ENCODE data around the gene GNPTAB. TPM values are rescaled to one million over a fixed set of nuclear protein-coding genes. Genes with fewer than 3 reads are reported as not detected.
A peak's percentile ranks its signal among the peaks of the same experiment; 100 is the strongest.

The GNPTAB gene
- total and polyA plus RNA-seq, 2 of the 13 experiments (the other 11 are each of a cell fraction or from before 2014, with no cell fraction given), result 13.6 to 19.4 TPM

DNA sequence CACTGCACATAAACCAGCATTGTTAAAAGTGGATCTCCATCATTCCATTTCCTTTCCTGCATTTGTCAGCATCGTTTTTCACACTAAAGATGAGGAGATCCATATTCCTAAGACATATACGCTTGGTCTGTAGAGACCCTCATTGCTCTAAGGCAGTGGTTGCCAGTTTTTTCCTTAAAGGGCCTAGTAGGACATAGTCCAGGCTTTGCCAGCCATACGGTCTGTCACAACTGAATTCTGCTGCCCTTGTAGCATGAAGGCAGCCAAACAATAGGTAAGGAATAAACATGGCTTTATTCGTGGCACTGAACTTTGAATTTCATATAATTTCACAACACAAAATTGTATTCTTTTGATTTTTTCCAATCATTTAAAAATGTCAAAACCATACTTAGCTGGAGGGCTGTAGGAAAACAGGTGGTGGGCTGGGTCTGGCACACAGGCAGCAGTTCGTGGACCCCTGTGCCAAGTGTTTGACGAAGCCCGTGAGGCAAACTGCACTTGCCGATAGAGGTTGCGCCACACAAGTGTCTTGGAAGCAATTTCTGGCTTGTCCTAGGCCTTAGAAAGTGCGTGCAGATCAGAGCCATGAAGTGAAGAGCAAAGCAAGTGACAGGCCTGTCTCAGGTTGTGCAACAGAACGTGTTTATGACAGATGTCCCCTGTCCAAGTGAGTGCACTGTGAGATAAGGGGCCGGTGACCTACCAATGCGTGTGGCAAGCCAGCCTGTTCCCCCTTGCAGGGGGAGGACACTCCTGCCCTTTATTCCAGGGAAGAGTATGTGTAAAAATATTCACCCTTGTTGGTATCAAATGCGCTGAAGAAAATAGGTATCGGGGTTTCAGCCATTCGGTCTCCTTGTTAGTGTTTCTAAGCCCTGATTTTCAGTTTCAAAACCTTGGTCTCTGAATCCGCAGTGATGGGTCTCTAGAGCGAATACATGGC lies 134.2 kb downstream of the GNPTAB start (continued):
- TF ChIP-seq, protein P1, sequence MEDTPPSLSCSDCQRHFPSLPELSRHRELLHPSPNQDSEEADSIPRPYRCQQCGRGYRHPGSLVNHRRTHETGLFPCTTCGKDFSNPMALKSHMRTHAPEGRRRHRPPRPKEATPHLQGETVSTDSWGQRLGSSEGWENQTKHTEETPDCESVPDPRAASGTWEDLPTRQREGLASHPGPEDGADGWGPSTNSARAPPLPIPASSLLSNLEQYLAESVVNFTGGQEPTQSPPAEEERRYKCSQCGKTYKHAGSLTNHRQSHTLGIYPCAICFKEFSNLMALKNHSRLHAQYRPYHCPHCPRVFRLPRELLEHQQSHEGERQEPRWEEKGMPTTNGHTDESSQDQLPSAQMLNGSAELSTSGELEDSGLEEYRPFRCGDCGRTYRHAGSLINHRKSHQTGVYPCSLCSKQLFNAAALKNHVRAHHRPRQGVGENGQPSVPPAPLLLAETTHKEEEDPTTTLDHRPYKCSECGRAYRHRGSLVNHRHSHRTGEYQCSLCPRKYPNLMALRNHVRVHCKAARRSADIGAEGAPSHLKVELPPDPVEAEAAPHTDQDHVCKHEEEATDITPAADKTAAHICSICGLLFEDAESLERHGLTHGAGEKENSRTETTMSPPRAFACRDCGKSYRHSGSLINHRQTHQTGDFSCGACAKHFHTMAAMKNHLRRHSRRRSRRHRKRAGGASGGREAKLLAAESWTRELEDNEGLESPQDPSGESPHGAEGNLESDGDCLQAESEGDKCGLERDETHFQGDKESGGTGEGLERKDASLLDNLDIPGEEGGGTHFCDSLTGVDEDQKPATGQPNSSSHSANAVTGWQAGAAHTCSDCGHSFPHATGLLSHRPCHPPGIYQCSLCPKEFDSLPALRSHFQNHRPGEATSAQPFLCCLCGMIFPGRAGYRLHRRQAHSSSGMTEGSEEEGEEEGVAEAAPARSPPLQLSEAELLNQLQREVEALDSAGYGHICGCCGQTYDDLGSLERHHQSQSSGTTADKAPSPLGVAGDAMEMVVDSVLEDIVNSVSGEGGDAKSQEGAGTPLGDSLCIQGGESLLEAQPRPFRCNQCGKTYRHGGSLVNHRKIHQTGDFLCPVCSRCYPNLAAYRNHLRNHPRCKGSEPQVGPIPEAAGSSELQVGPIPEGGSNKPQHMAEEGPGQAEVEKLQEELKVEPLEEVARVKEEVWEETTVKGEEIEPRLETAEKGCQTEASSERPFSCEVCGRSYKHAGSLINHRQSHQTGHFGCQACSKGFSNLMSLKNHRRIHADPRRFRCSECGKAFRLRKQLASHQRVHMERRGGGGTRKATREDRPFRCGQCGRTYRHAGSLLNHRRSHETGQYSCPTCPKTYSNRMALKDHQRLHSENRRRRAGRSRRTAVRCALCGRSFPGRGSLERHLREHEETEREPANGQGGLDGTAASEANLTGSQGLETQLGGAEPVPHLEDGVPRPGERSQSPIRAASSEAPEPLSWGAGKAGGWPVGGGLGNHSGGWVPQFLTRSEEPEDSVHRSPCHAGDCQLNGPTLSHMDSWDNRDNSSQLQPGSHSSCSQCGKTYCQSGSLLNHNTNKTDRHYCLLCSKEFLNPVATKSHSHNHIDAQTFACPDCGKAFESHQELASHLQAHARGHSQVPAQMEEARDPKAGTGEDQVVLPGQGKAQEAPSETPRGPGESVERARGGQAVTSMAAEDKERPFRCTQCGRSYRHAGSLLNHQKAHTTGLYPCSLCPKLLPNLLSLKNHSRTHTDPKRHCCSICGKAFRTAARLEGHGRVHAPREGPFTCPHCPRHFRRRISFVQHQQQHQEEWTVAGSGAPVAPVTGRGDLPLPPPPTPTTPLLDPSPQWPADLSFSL (CRISPR knock-in tag; IDR thresholded peaks at IDR 0.05), result peak; percentile 49; the same call in 1 of the 2 replicates
- TF ChIP-seq, protein P2, sequence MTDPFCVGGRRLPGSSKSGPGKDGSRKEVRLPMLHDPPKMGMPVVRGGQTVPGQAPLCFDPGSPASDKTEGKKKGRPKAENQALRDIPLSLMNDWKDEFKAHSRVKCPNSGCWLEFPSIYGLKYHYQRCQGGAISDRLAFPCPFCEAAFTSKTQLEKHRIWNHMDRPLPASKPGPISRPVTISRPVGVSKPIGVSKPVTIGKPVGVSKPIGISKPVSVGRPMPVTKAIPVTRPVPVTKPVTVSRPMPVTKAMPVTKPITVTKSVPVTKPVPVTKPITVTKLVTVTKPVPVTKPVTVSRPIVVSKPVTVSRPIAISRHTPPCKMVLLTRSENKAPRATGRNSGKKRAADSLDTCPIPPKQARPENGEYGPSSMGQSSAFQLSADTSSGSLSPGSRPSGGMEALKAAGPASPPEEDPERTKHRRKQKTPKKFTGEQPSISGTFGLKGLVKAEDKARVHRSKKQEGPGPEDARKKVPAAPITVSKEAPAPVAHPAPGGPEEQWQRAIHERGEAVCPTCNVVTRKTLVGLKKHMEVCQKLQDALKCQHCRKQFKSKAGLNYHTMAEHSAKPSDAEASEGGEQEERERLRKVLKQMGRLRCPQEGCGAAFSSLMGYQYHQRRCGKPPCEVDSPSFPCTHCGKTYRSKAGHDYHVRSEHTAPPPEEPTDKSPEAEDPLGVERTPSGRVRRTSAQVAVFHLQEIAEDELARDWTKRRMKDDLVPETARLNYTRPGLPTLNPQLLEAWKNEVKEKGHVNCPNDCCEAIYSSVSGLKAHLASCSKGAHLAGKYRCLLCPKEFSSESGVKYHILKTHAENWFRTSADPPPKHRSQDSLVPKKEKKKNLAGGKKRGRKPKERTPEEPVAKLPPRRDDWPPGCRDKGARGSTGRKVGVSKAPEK (CRISPR knock-in tag; IDR thresholded peaks at IDR 0.05; ENCODE audit: borderline replicate concordance), result no peak; the same call in 1 of the 2 replicates
- TF ChIP-seq ZNF235 (CRISPR knock-in tag; IDR thresholded peaks at IDR 0.05; ENCODE audit: borderline replicate concordance) (peak; percentile 13; the same call in 1 of the 2 replicates), PRPF4 (IDR thresholded peaks at IDR 0.05; ENCODE audit: low read depth, low read length, poor library complexity, severe bottlenecking) (no peak), SMARCC2 (IDR thresholded peaks at IDR 0.05) (no peak), SP5 (CRISPR knock-in tag; IDR thresholded peaks at IDR 0.05; ENCODE audit: borderline replicate concordance, low read depth) (0 out of 2 replicates have a peak, but pooled peaks have one; percentile 30), ZFP62 (CRISPR knock-in tag; IDR thresholded peaks at IDR 0.05) (no peak), ZNF225 (CRISPR knock-in tag; IDR thresholded peaks at IDR 0.05) (no peak), HNF4G (IDR thresholded peaks at IDR 0.05; ENCODE audit: borderline replicate concordance, low read depth, low read length) (peak; percentile 44), HNF4G (CRISPR knock-in tag; IDR thresholded peaks at IDR 0.05; ENCODE audit: borderline replicate concordance, low read depth) (no peak; the same call in 1 of the 2 replicates), ZMYM3 (CRISPR knock-in tag; IDR thresholded peaks at IDR 0.05) (peak; percentile 58; the same call in 1 of the 2 replicates), SALL2 (CRISPR knock-in tag; IDR thresholded peaks at IDR 0.05) (no peak), ZBTB38 (CRISPR knock-in tag; IDR thresholded peaks at IDR 0.05) (0 out of 2 replicates have a peak, but pooled peaks have one; percentile 14), SOX6 (IDR thresholded peaks at IDR 0.05) (no peak), SOX6 (CRISPR knock-in tag; IDR thresholded peaks at IDR 0.05) (peak; percentile 27; the same call in 1 of the 2 replicates), NKX3-1 (CRISPR knock-in tag; IDR thresholded peaks at IDR 0.05) (no peak), ZNF160 (CRISPR knock-in tag; IDR thresholded peaks at IDR 0.05) (no peak)
- TF ChIP-seq, protein P3, sequence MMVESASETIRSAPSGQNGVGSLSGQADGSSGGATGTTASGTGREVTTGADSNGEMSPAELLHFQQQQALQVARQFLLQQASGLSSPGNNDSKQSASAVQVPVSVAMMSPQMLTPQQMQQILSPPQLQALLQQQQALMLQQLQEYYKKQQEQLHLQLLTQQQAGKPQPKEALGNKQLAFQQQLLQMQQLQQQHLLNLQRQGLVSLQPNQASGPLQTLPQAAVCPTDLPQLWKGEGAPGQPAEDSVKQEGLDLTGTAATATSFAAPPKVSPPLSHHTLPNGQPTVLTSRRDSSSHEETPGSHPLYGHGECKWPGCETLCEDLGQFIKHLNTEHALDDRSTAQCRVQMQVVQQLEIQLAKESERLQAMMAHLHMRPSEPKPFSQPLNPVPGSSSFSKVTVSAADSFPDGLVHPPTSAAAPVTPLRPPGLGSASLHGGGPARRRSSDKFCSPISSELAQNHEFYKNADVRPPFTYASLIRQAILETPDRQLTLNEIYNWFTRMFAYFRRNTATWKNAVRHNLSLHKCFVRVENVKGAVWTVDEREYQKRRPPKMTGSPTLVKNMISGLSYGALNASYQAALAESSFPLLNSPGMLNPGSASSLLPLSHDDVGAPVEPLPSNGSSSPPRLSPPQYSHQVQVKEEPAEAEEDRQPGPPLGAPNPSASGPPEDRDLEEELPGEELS (CRISPR knock-in tag; IDR thresholded peaks at IDR 0.05), result peak; percentile 79
